ENCODE results near the gene FGF4. TPM values are rescaled to one million over a fixed set of nuclear protein-coding genes. Genes with fewer than 3 reads are reported as not detected.

Gene FGF4
- total RNA-seq, 1 experiment from 2014 or later: not detected

DNA sequence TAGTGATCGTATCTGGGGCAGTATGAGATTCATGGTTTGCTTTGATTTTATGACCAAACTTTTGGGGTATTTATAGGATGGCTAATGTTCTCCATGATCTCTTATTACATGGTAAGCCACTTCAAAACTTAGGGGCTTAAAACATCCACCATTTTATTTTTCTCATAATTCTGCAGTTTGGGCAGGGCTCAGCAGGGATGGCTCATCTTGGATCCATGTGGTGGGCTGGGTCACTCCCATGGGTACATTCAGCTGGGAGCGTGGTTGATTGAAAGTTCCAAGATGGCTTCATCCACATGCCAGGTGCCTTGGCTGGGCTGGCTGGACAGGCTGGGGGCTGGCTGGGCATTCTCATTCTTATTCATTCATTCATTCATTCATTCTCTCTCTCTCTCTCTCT, 40.8 kb downstream of the FGF4 start:
- Mint-ChIP-seq H3K36me3 (ENCODE audit: insufficient read depth, unreplicated experiment) (no peaks in the 10 kb centered on the region), H3K27me3 (ENCODE audit: unreplicated experiment) (peaks cover 77% of the 10 kb centered on the region), H3K4me1 (ENCODE audit: low read depth, unreplicated experiment) (peaks cover 11% of the 10 kb centered on the region), H3K9me3 (ENCODE audit: low read depth, unreplicated experiment) (no peaks in the 10 kb centered on the region), H3K27ac (ENCODE audit: unreplicated experiment) (no peak overlapping the region), H3K4me3 (ENCODE audit: low read depth, unreplicated experiment) (no peak overlapping the region)
- no TSS peak for BruUV-seq (replicated peaks)
- CTCF ChIA-PET: no interaction called here
- TF ChIP-seq, protein P1, sequence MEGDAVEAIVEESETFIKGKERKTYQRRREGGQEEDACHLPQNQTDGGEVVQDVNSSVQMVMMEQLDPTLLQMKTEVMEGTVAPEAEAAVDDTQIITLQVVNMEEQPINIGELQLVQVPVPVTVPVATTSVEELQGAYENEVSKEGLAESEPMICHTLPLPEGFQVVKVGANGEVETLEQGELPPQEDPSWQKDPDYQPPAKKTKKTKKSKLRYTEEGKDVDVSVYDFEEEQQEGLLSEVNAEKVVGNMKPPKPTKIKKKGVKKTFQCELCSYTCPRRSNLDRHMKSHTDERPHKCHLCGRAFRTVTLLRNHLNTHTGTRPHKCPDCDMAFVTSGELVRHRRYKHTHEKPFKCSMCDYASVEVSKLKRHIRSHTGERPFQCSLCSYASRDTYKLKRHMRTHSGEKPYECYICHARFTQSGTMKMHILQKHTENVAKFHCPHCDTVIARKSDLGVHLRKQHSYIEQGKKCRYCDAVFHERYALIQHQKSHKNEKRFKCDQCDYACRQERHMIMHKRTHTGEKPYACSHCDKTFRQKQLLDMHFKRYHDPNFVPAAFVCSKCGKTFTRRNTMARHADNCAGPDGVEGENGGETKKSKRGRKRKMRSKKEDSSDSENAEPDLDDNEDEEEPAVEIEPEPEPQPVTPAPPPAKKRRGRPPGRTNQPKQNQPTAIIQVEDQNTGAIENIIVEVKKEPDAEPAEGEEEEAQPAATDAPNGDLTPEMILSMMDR (IDR thresholded peaks at IDR 0.05; ENCODE audit: unreplicated experiment): no peak
- DNase-seq: no peak
- intact Hi-C loops (cut with micrococcal nuclease; ENCODE audit: unreplicated experiment): no loop called here

DNA sequence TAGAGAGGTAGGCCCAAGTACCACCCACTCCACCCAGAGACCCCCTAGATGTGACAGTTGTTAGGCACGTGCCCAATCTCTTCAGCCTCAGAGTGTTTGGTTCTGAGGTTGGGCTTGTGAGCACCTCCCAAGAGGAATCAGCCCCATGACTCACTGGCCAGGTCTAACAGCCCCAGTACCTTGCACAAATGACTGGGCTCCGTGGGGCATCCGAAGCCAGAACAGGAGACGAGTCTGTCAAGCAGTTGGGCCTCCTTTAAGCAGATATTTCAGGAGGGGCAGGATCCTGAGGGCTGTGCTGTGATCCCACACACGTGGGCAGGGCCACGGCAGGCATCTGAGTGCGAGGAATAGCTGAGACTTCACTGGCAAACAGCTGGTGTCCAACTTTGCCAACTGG, 42.2 kb downstream of the FGF4 start:
- BruUV-seq (replicated peaks): no TSS peak
- Mint-ChIP-seq H3K4me3 (ENCODE audit: low read depth, unreplicated experiment) (no peak overlapping the region), H3K4me1 (ENCODE audit: low read depth, unreplicated experiment) (peaks cover 11% of the 10 kb centered on the region), H3K9me3 (ENCODE audit: low read depth, unreplicated experiment) (no peaks in the 10 kb centered on the region), H3K36me3 (ENCODE audit: insufficient read depth, unreplicated experiment) (no peaks in the 10 kb centered on the region), H3K27me3 (ENCODE audit: unreplicated experiment) (peaks cover 83% of the 10 kb centered on the region), H3K27ac (ENCODE audit: unreplicated experiment) (no peak overlapping the region)
- CTCF ChIA-PET: interaction anchor here (0.5 kb wide), 1 partner anchor 12 kb away, joined by 7 read pairs; no protein-coding TSS in a partner anchor
- TF ChIP-seq, protein P1 (IDR thresholded peaks at IDR 0.05; ENCODE audit: unreplicated experiment): no peak
- intact Hi-C loops (cut with micrococcal nuclease; ENCODE audit: unreplicated experiment): no loop called here
- DNase-seq: no peak

DNA sequence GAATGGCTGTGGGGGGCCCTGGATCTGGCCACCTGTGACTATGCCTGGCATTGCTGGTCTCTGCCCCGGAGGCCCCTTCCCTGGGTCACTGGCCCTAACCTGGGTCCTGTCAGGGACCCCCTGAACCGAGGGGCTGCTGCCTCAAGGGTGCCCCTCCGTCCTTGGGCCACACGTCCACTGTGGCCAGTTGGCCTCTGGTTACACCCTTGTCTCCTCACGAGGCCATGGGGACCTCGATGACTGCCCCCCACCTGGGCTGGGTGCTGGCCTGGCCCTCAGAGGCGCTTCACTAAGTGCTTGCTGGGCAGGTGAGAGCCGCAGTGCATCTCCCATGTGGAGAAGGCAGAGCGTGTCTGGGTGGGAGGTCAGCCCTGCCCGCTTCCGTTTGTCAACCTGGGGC, 44.0 kb downstream of the FGF4 start:
- H3K4me1 Mint-ChIP-seq (ENCODE audit: low read depth, unreplicated experiment): peaks cover 11% of the 10 kb centered on the region
- intact Hi-C loops (cut with micrococcal nuclease; ENCODE audit: unreplicated experiment): no loop called here
- no peak overlapping the region for H3K27ac Mint-ChIP-seq (ENCODE audit: unreplicated experiment)
- no peak overlapping the region for H3K4me3 Mint-ChIP-seq (ENCODE audit: low read depth, unreplicated experiment)
- DNase-seq: no peak
- H3K9me3 Mint-ChIP-seq (ENCODE audit: low read depth, unreplicated experiment): no peaks in the 10 kb centered on the region
- no peaks in the 10 kb centered on the region for H3K36me3 Mint-ChIP-seq (ENCODE audit: insufficient read depth, unreplicated experiment)
- peaks cover 84% of the 10 kb centered on the region for H3K27me3 Mint-ChIP-seq (ENCODE audit: unreplicated experiment)
- CTCF ChIA-PET: no interaction called here
- TF ChIP-seq, protein P1 (IDR thresholded peaks at IDR 0.05; ENCODE audit: unreplicated experiment): no peak
- no TSS peak for BruUV-seq (replicated peaks)

DNA sequence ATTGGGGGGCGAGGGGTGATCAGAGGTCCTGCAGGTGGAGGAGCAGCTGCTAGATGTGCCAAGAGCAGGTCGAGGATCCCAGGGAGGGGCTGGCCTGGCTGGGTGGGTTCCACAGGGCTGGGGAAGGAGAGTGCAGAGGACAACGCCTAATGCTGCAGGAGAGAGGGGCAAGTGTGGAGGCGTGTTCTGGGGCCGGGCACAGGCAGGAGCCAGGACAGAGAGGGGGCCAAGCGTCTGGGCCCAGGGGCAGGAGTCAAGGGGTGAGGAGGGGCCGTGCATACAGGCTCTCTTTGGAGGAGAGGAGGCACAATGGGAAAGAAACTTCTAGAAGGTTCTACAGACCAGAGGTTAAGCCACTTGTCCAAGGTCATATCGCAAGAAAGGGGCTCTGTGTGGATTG, 44.6 kb downstream of the FGF4 start:
- Mint-ChIP-seq H3K36me3 (ENCODE audit: insufficient read depth, unreplicated experiment) (no peaks in the 10 kb centered on the region), H3K4me3 (ENCODE audit: low read depth, unreplicated experiment) (no peak overlapping the region), H3K4me1 (ENCODE audit: low read depth, unreplicated experiment) (peaks cover 11% of the 10 kb centered on the region), H3K9me3 (ENCODE audit: low read depth, unreplicated experiment) (no peaks in the 10 kb centered on the region), H3K27ac (ENCODE audit: unreplicated experiment) (no peak overlapping the region), H3K27me3 (ENCODE audit: unreplicated experiment) (peaks cover 85% of the 10 kb centered on the region)
- CTCF ChIA-PET: no interaction called here
- DNase-seq: no peak
- intact Hi-C loops (cut with micrococcal nuclease; ENCODE audit: unreplicated experiment): no loop called here
- BruUV-seq (replicated peaks): no TSS peak
- TF ChIP-seq, protein P1 (IDR thresholded peaks at IDR 0.05; ENCODE audit: unreplicated experiment): no peak
